ENCODE measurements around the gene USP25.

USP25 gene

DNA sequence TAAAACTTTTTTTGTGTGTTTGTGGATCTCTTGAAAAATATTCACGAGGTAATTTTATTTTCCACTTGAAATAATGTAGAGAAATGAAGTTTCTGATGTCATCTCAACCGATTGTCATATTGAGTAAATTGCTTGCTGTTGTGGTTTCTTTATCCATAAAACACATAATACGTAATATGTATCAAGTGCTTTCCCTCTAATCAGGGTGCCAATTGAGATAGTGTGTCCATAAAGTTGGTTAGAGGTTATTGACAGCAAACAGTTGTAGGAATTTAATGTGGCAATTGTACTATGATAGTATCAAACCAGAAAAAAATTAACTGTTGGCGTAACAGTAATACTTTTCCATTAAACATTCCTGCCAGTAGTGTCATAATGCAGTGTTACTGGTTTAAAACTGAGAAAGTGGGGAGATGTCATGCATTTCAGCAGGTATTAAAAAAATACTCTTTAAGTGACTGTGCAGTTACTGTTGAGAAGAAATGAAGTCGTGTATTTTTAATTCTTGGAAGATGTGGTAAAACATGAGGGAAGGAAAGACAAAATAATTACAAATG is 38.3 kb downstream of the USP25 start:
- no peaks in the 10 kb centered on the region for H3K27me3 Mint-ChIP-seq (ENCODE audit: low read depth)
- peaks cover 31% of the 10 kb centered on the region for H3K4me1 Mint-ChIP-seq
- no peak overlapping the region for H3K4me3 Mint-ChIP-seq
- peaks cover 53% of the 10 kb centered on the region for H3K36me3 Mint-ChIP-seq (ENCODE audit: low read depth)
- H3K27ac Mint-ChIP-seq, result no peak overlapping the region
- H3K9me3 Mint-ChIP-seq, result no peaks in the 10 kb centered on the region
- TF ChIP-seq, protein P1, sequence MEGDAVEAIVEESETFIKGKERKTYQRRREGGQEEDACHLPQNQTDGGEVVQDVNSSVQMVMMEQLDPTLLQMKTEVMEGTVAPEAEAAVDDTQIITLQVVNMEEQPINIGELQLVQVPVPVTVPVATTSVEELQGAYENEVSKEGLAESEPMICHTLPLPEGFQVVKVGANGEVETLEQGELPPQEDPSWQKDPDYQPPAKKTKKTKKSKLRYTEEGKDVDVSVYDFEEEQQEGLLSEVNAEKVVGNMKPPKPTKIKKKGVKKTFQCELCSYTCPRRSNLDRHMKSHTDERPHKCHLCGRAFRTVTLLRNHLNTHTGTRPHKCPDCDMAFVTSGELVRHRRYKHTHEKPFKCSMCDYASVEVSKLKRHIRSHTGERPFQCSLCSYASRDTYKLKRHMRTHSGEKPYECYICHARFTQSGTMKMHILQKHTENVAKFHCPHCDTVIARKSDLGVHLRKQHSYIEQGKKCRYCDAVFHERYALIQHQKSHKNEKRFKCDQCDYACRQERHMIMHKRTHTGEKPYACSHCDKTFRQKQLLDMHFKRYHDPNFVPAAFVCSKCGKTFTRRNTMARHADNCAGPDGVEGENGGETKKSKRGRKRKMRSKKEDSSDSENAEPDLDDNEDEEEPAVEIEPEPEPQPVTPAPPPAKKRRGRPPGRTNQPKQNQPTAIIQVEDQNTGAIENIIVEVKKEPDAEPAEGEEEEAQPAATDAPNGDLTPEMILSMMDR (IDR thresholded peaks at IDR 0.05; ENCODE audit: unreplicated experiment in 3 of 3), result no peak

GRCh38 chr21:15768853-15769252 is 39.1 kb downstream of the USP25 start:
- TF ChIP-seq, protein P1 (IDR thresholded peaks at IDR 0.05; ENCODE audit: unreplicated experiment in 3 of 3), result no peak
- Mint-ChIP-seq H3K4me1 (peaks cover 31% of the 10 kb centered on the region), H3K9me3 (no peaks in the 10 kb centered on the region), H3K27me3 (ENCODE audit: low read depth) (no peaks in the 10 kb centered on the region), H3K4me3 (no peak overlapping the region), H3K27ac (no peak overlapping the region), H3K36me3 (ENCODE audit: low read depth) (peaks cover 55% of the 10 kb centered on the region)

DNA sequence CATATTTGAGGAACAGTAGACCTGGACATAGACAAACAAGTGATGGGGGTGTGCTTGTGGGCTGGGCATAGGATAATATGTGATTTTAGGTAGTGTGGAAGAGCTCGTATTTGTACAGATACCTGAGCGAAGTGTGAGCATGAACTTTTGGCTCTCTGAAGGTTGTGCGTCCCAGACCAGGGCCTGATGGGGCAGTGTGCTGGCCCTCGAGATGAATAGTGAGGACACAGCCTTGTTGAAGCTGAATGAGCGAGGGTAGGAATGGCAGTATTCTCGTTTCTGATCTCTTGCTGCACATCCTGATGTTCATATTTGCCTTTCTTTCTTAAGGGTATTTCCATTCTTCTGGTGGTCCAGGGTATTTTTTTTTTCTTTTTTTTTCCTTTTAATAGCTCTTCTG is 41.5 kb downstream of the USP25 start:
- Mint-ChIP-seq H3K27ac (no peak overlapping the region), H3K27me3 (ENCODE audit: low read depth) (no peaks in the 10 kb centered on the region), H3K9me3 (no peaks in the 10 kb centered on the region), H3K4me1 (peaks cover 37% of the 10 kb centered on the region), H3K36me3 (ENCODE audit: low read depth) (peaks cover 57% of the 10 kb centered on the region), H3K4me3 (no peak overlapping the region)
- TF ChIP-seq, protein P1 (IDR thresholded peaks at IDR 0.05; ENCODE audit: unreplicated experiment in 3 of 3), result no peak

DNA sequence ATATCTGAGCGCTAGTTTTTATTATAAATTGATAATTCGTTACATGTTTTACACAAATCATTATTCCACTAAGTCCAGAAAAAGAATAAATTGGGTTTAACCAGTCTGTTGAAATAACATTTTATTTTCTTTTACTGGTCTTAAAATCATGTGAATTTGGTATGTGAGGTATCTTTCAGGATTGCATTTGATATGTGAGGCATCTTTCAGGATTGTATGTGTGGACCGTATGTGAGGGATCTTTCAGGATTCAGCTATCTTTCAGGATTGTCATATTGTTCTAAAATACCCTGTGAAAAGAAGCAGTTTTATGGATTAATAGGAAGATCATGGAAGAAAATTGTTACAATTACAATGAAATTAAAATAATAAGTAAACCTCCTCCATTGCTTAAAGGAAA is 42.9 kb downstream of the USP25 start:
- H3K27me3 Mint-ChIP-seq (ENCODE audit: low read depth), result no peaks in the 10 kb centered on the region
- peaks cover 49% of the 10 kb centered on the region for H3K36me3 Mint-ChIP-seq (ENCODE audit: low read depth)
- H3K9me3 Mint-ChIP-seq, result no peaks in the 10 kb centered on the region
- TF ChIP-seq, protein P1 (IDR thresholded peaks at IDR 0.05; ENCODE audit: unreplicated experiment in 3 of 3), result no peak
- peaks cover 29% of the 10 kb centered on the region for H3K4me1 Mint-ChIP-seq
- H3K4me3 Mint-ChIP-seq, result no peak overlapping the region
- no peak overlapping the region for H3K27ac Mint-ChIP-seq

GRCh38 chr21:15774590-15774989 is 44.8 kb downstream of the USP25 start:
- TF ChIP-seq, protein P1 (IDR thresholded peaks at IDR 0.05; ENCODE audit: unreplicated experiment in 3 of 3), result no peak
- H3K36me3 Mint-ChIP-seq (ENCODE audit: low read depth), result peaks cover 39% of the 10 kb centered on the region
- peaks cover 35% of the 10 kb centered on the region for H3K4me1 Mint-ChIP-seq
- no peaks in the 10 kb centered on the region for H3K27me3 Mint-ChIP-seq (ENCODE audit: low read depth)
- no peak overlapping the region for H3K4me3 Mint-ChIP-seq
- H3K9me3 Mint-ChIP-seq, result no peaks in the 10 kb centered on the region
- no peak overlapping the region for H3K27ac Mint-ChIP-seq

DNA sequence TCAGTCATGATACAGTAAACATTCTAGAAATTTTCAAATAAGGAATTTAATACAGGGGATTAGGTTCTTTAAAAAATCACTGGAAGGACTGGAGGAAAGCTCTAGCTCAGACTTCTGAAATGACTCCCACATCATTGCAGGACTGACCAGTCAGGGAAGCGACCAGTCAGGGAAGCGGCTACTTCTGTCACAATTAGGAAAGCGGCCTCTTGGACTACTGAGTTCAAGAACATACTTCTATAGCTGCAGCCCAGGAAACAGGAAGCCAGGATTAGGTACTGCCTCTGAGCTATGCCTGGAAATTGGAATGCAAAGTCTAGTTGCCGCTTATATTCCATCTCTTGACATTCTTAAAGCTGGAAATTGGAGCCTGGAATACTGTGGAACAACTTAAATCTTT is 45.5 kb downstream of the USP25 start:
- Mint-ChIP-seq H3K36me3 (ENCODE audit: low read depth) (peaks cover 39% of the 10 kb centered on the region), H3K4me3 (no peak overlapping the region), H3K9me3 (no peaks in the 10 kb centered on the region), H3K27ac (no peak overlapping the region), H3K27me3 (ENCODE audit: low read depth) (no peaks in the 10 kb centered on the region), H3K4me1 (peaks cover 35% of the 10 kb centered on the region)
- TF ChIP-seq, protein P1 (IDR thresholded peaks at IDR 0.05; ENCODE audit: unreplicated experiment in 3 of 3), result no peak

All from nephron (organoid).